Measurements from ENCODE around the gene ZNF766.
A peak's percentile ranks its signal among the peaks of the same experiment; 100 is the strongest.

The ZNF766 gene

GRCh38 chr19:52269338-52270261 is at the start of gene ZNF766:
ZNF766 (plus strand) TSS chr19:52269587; CDS start chr19:52269614, 27 bp downstream.
- Histone ChIP-seq H3K4me3 (ENCODE audit: low read depth in 1 of 2, low read length in 1 of 2) (peak within 1 kb of the TSS; percentile 75 to 96), H3K27ac (peak within 1 kb of the TSS; percentile 97), H3K27me3 (no peaks in the 10 kb centered on the region), H3K4me1 (ENCODE audit: control insufficient read depth in 1 of 2, insufficient read depth in 1 of 2, low read depth in 1 of 2, low read length in 1 of 2) (peaks cover 14 to 17% of the 10 kb centered on the region in 2 experiments), H3K9me3 (no peaks in the 10 kb centered on the region), H3K36me3 (peaks cover 3% of the 10 kb centered on the region)
- peak; percentile 47 for TF ChIP-seq CTCF (IDR thresholded peaks at IDR 0.05)

GRCh38 chr19:52219611-52220010 is 49.8 kb upstream of the ZNF766 start:
- H3K9me3 ChIP-seq = no peaks in the 10 kb centered on the region
- H3K36me3 ChIP-seq = peaks cover 100% of the 10 kb centered on the region
- no peak for TF ChIP-seq CTCF (IDR thresholded peaks at IDR 0.05)
- no peak overlapping the region for H3K4me3 ChIP-seq (ENCODE audit: low read depth in 1 of 2, low read length in 1 of 2)
- no peaks in the 10 kb centered on the region for H3K27me3 ChIP-seq
- H3K4me1 ChIP-seq (ENCODE audit: control insufficient read depth in 1 of 2, insufficient read depth in 1 of 2, low read depth in 1 of 2, low read length in 1 of 2) = no peaks in the 10 kb centered on the region
- no peak overlapping the region for H3K27ac ChIP-seq

GRCh38 chr19:52221031-52221430 is 48.4 kb upstream of the ZNF766 start:
- no peaks in the 10 kb centered on the region for H3K9me3 ChIP-seq
- no peak for TF ChIP-seq CTCF (IDR thresholded peaks at IDR 0.05)

GRCh38 chr19:52221831-52222375 is 47.5 kb upstream of the ZNF766 start:
- Histone ChIP-seq H3K36me3 (peaks cover 98% of the 10 kb centered on the region), H3K27me3 (no peaks in the 10 kb centered on the region), H3K4me1 (ENCODE audit: control insufficient read depth in 1 of 2, insufficient read depth in 1 of 2, low read depth in 1 of 2, low read length in 1 of 2) (no peaks in the 10 kb centered on the region), H3K27ac (no peak overlapping the region), H3K4me3 (ENCODE audit: low read depth in 1 of 2, low read length in 1 of 2) (no peak overlapping the region), H3K9me3 (no peaks in the 10 kb centered on the region)
- no peak for TF ChIP-seq CTCF (IDR thresholded peaks at IDR 0.05)

More at GRCh38 chr19:52221031-52221430, 48.4 kb upstream of the ZNF766 start:
- Histone ChIP-seq H3K4me1 (ENCODE audit: control insufficient read depth in 1 of 2, insufficient read depth in 1 of 2, low read depth in 1 of 2, low read length in 1 of 2) (no peaks in the 10 kb centered on the region), H3K27me3 (no peaks in the 10 kb centered on the region), H3K4me3 (ENCODE audit: low read depth in 1 of 2, low read length in 1 of 2) (no peak overlapping the region), H3K27ac (no peak overlapping the region), H3K36me3 (peaks cover 98% of the 10 kb centered on the region)

GRCh38 chr19:52224211-52224610 is 45.2 kb upstream of the ZNF766 start:
- H3K36me3 ChIP-seq = peaks cover 98% of the 10 kb centered on the region
- H3K27ac ChIP-seq = no peak overlapping the region
- H3K4me1 ChIP-seq (ENCODE audit: control insufficient read depth in 1 of 2, insufficient read depth in 1 of 2, low read depth in 1 of 2, low read length in 1 of 2) = no peaks in the 10 kb centered on the region
- H3K9me3 ChIP-seq = no peaks in the 10 kb centered on the region
- no peaks in the 10 kb centered on the region for H3K27me3 ChIP-seq
- no peak for TF ChIP-seq CTCF (IDR thresholded peaks at IDR 0.05)
- no peak overlapping the region for H3K4me3 ChIP-seq (ENCODE audit: low read depth in 1 of 2, low read length in 1 of 2)
